DOHH2 (cell line): ENCODE measurements around the gene IFNA5.

Experiments
- H3F3A ChIP-seq: fragments of 200-600 bp; sonication (generic), shearing (Covaris generic); 2 replicates; pipeline ENCODE4 v1.6.0; 2016; ENCODE audit warnings: antibody characterized with exemption, mild to moderate bottlenecking; ENCODE audit not compliant: control insufficient read depth, insufficient read depth
- H3K27ac ChIP-seq: fragments of 200-600 bp; sonication (generic); 2 replicates; pipeline ENCODE4 v1.5.1; 2014; ENCODE audit warnings: low read depth, mild to moderate bottlenecking, low read length, moderate library complexity
- H3K27me3 ChIP-seq: fragments of 200-600 bp; sonication (generic); 2 replicates; pipeline ENCODE4 v1.6.1; 2014; ENCODE audit warnings: mild to moderate bottlenecking, low read length, mixed read lengths; ENCODE audit not compliant: control insufficient read depth
- H3K36me3 ChIP-seq: fragments of 200-600 bp; sonication (generic); 2 replicates; pipeline ENCODE4 v1.6.1; 2014; ENCODE audit warnings: mild to moderate bottlenecking, low read length, moderate library complexity, mixed read lengths; ENCODE audit not compliant: control insufficient read depth
- H3K4me1 ChIP-seq: fragments of 200-600 bp; sonication (generic); 2 replicates; pipeline ENCODE4 v1.6.1; 2014; ENCODE audit warnings: mild to moderate bottlenecking, low read length, mixed read lengths; ENCODE audit not compliant: control insufficient read depth
- H3K4me2 ChIP-seq: fragments of 200-600 bp; sonication (generic); 2 replicates; pipeline ENCODE4 v1.6.0; 2014; ENCODE audit warnings: mild to moderate bottlenecking, low read length, moderate library complexity
- H3K4me3 ChIP-seq: fragments of 200-600 bp; sonication (generic); 2 replicates; pipeline ENCODE4 v1.5.1; 2014; ENCODE audit warnings: mild to moderate bottlenecking, low read length, mixed read lengths
- H3K79me2 ChIP-seq: fragments of 200-600 bp; sonication (generic); 2 replicates; pipeline ENCODE4 v1.6.1; 2014; ENCODE audit warnings: mild to moderate bottlenecking, low read length, mixed read lengths; ENCODE audit not compliant: control insufficient read depth
- H3K9me2 ChIP-seq: fragments of 200-600 bp; sonication (generic); replicated peaks from 2 replicates; pipeline ENCODE4 v1.6.1; 2014; ENCODE audit warnings: mild to moderate bottlenecking, low read length, mixed read lengths; ENCODE audit not compliant: control insufficient read depth
- H3K9me3 ChIP-seq: fragments of 200-600 bp; sonication (generic); 2 replicates; pipeline ENCODE4 v1.6.1; 2014; ENCODE audit warnings: antibody characterized with exemption, low read length, mixed read lengths; ENCODE audit not compliant: control insufficient read depth, insufficient read depth
- H4K20me1 ChIP-seq: fragments of 200-600 bp; sonication (generic); 2 replicates; pipeline ENCODE4 v1.6.0; 2014; ENCODE audit warnings: low read depth, mild to moderate bottlenecking, antibody characterized with exemption, low read length, moderate library complexity; ENCODE audit not compliant: control insufficient read depth, insufficient read depth
- EZH2phosphoT487 ChIP-seq: fragments of 200-600 bp; sonication (generic); IDR thresholded peaks from 2 replicates; pipeline ENCODE4 v1.6.1; 2017; ENCODE audit warnings: borderline replicate concordance, mild to moderate bottlenecking, antibody characterized with exemption, low read length, moderate library complexity, mixed read lengths
- TF ChIP-seq, protein P1 (sequence below): fragments of 200-600 bp; sonication (generic); IDR thresholded peaks from one replicate; pipeline ENCODE4 v1.5.1; 2014; ENCODE audit warnings: antibody characterized with exemption, mild to moderate bottlenecking, low read depth, low read length; ENCODE audit not compliant: poor library complexity, severe bottlenecking

Gene IFNA5

DNA sequence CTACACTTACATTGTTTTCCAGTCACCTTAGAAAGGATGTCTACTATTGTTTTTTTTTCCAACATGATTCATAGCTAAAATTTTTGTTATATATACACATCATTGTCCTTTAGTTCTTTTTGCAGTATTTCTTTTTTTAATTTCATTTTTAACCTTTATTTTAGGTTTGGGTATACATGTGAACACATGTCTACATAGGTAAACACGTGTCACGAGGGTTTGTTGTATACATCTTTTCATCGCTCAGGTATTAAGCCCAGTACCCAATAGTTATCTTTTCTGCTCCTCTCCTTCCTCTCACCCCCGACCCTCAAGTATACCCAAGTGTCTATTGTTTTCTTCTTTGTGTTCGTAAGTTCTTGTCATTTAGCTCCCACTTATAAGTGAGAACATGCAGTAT lies 19.0 kb downstream of the IFNA5 start:
- no peaks in the 10 kb centered on the region for H3K9me3 ChIP-seq
- H3K36me3 ChIP-seq, result no peaks in the 10 kb centered on the region
- no peak overlapping the region for H3K27ac ChIP-seq
- TF ChIP-seq, protein P1, sequence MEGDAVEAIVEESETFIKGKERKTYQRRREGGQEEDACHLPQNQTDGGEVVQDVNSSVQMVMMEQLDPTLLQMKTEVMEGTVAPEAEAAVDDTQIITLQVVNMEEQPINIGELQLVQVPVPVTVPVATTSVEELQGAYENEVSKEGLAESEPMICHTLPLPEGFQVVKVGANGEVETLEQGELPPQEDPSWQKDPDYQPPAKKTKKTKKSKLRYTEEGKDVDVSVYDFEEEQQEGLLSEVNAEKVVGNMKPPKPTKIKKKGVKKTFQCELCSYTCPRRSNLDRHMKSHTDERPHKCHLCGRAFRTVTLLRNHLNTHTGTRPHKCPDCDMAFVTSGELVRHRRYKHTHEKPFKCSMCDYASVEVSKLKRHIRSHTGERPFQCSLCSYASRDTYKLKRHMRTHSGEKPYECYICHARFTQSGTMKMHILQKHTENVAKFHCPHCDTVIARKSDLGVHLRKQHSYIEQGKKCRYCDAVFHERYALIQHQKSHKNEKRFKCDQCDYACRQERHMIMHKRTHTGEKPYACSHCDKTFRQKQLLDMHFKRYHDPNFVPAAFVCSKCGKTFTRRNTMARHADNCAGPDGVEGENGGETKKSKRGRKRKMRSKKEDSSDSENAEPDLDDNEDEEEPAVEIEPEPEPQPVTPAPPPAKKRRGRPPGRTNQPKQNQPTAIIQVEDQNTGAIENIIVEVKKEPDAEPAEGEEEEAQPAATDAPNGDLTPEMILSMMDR, result no peak
- TF ChIP-seq EZH2phosphoT487, result no peak
- H3K27me3 ChIP-seq, result no peaks in the 10 kb centered on the region
- H3K9me2 ChIP-seq, result no peaks in the 10 kb centered on the region
- H3K79me2 ChIP-seq, result no peaks in the 10 kb centered on the region
- no peaks in the 10 kb centered on the region for H3K4me1 ChIP-seq
- H3K4me2 ChIP-seq, result no peak overlapping the region
- no peaks in the 10 kb centered on the region for H4K20me1 ChIP-seq
- no peaks in the 10 kb centered on the region for H3F3A ChIP-seq
- no peak overlapping the region for H3K4me3 ChIP-seq

DNA sequence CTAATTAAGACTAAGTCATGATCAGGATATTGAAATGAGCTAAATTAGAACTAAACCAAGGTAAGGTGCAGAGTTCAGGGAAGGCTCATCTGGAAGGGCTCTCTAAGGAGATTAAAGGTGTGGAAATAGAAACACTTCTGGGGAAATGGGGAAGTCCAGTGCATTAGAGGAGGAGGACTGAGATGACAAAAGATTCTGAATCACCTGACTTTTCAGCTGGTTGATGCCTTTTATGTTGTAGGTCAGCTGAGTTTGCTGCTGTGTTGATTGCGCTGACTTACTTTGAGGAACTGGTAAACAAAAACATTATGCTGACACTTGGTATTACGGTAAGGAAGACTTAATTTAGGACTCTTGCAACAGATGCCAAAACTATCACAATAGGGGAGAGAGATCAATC lies 23.8 kb downstream of the IFNA5 start:
- Histone ChIP-seq H3K27ac (no peak overlapping the region), H3K79me2 (no peaks in the 10 kb centered on the region), H3K9me3 (no peaks in the 10 kb centered on the region), H4K20me1 (no peaks in the 10 kb centered on the region), H3K4me1 (no peaks in the 10 kb centered on the region), H3K9me2 (no peaks in the 10 kb centered on the region), H3K27me3 (no peaks in the 10 kb centered on the region), H3F3A (no peaks in the 10 kb centered on the region), H3K36me3 (no peaks in the 10 kb centered on the region), H3K4me2 (no peak overlapping the region), H3K4me3 (no peak overlapping the region)
- no peak for TF ChIP-seq EZH2phosphoT487
- TF ChIP-seq, protein P1, result no peak

DNA sequence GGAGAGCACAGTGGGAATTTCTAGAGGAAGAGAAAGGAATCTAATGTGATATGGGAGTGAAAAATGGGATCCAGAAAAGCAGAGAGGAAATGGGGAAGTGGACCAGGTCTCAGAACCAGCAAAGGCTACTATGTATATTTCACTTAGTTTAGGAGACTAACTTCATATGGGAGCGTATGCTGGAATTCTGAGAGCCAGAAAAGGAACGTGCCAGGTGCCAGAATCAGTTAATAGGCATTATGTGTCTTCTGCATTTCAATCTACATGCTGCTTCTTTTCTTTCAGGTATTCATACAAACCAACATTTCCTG lies 36.8 kb downstream of the IFNA5 start:
- H3F3A ChIP-seq, result no peaks in the 10 kb centered on the region
- no peaks in the 10 kb centered on the region for H3K4me1 ChIP-seq
- no peak overlapping the region for H3K4me3 ChIP-seq
- no peaks in the 10 kb centered on the region for H3K79me2 ChIP-seq
- no peaks in the 10 kb centered on the region for H3K9me2 ChIP-seq
- H3K4me2 ChIP-seq, result no peak overlapping the region
- H3K27me3 ChIP-seq, result 0 out of 2 replicates have a peak, but pooled peaks cover 4% of the 10 kb centered on the region
- H3K9me3 ChIP-seq, result no peaks in the 10 kb centered on the region
- no peaks in the 10 kb centered on the region for H4K20me1 ChIP-seq
- TF ChIP-seq EZH2phosphoT487, result no peak
- TF ChIP-seq, protein P1, result no peak
- no peak overlapping the region for H3K27ac ChIP-seq
- H3K36me3 ChIP-seq, result no peaks in the 10 kb centered on the region
